ENCODE measurements around the gene MAVS. TPM values are rescaled to one million over a fixed set of nuclear protein-coding genes. Genes with fewer than 3 reads are reported as not detected.
"Not testable (repeated sequence)": the region's sequence is repeated elsewhere in the genome, so short reads cannot be mapped to it uniquely, and the experiment has no call there.

Gene MAVS
- total RNA-seq, 1 donor from 2014 or later: 14.7 TPM

DNA sequence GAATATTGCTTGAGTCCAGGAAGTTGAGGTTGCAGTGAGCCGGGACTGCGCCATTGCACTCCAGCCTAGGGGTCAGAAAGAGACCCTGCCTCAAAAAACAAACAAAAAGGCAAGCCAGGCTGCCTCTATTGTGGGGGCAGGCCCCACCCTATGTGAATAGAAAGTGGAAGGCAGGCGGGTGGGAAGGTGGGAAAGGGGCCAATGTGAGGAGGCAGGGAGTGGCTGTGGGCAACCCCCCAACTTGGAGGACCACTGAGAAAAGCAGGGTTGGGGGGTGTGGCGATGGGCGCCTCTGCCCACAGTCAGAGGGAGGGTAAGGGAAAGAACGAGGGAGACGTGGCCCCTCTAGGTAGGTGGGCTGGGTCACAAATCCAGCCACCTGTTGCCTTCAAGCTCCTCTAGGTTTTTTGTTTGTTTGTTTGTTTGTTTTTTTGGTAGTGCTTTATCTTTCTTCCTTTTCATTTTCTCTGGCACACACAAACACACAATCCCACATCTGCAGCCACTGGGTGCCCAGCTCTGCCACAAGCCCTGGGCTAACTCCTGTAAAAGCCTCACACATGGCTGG, 31.6 kb upstream of the MAVS start:
- DNase-seq (ENCODE audit: low spot score): no peak

DNA sequence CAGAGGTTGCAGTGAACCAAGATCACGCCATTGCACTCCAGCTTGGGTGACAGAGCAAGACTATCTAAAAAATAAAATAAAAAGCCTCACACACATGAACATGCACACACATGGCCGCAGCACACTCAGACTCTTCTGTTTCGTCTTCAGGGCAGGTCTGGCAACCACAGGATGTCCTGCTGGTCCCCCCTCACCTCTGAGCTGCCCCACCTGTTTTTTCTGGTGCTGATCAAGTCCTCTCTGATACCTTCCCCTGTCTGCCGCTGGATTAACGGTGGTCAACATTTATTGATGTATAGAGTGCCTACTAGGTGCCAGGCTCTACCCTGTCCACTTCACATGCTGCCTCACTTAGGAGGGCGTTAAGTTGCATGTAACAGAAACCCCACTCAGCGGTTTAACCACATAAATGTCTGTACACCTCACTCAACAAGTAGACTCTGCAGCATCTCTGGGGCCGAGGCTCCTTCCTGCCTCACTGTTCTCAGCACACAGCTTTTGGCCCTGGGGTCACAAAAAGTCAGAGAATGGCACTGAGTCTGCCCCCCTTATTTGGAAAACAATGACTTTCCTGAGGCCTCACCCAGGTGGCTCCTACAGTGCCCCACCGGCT, 30.8 kb upstream of the MAVS start:
- DNase-seq (ENCODE audit: low spot score): no peak

DNA sequence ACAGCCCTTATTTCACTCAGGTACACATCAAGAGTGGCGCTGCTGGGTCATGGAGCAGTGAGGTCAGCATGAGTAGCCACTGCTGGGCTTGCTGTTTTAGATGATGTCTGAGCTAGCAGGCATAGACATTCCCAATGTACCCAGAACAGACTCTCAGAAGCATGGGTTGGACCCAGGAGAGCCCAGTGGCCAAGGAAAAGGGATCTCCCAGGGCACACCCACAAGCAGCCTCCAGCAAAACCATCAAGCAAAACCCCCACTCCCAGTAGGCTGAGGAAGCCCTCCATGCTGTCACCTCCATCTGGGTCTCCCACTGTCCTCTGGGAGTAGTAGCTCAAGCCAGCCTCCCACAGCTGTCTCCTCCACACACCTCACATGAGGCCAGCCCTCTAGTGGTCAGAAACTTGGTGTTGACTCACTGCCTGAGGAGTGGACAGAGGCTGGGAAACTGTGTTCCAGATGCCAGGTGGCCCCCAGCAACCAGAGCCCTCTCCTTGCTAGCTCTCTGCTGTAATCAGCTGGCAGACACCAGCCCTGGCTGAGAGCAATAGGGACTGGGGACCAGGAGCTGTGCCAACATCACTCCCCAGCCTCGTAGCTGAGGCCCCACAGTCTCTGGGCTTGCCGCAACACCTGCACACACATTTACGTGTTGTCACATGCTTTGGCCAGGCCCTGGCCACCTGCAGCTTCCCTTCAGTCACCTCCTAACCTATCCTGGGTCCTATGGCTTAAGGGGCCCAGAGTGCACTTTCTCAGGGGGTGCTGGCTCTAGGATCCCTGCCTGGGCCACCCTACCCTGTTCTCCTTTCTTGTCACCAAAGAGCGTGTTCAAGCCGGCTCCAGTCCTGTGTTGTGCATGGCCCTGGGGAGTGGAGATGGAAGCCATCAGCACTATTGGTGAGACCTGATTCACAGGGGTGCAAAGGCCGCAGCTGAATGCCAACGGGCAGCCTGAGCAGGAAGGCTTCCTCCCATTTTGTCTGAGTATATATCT, 28.2 kb upstream of the MAVS start:
- peak; percentile 77 for DNase-seq (ENCODE audit: low spot score)

DNA sequence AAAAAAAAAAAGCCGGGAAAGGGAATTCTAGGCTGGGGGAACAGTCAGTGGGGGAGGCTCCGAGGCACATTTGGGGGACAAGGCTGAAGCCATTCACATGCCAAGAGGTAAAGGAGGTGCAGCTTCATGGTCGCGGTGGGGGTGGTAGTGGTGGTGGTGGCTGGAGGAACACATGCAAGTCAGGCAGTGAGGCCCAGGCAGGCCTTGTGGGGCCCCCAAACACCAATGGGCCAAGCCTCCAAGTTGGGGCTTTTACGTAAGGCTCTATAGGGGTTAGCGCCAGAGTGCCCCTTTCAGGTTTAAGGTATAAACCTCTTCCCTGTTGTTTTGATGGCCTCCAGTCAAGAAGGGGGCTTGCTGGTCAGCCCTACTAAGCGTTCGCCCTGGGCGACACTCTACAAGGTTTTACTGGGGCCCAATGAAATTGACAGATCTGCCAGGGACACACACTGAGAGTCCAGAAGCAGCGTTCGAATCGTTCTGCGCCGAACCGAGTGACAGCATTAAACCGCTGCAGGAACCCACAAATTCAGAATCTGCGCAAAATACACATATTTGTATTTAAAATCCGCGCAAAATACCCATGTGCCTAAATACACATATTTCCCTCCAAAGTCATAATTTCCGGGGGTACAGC, 27.1 kb upstream of the MAVS start:
- DNase-seq (ENCODE audit: low spot score): no peak

DNA sequence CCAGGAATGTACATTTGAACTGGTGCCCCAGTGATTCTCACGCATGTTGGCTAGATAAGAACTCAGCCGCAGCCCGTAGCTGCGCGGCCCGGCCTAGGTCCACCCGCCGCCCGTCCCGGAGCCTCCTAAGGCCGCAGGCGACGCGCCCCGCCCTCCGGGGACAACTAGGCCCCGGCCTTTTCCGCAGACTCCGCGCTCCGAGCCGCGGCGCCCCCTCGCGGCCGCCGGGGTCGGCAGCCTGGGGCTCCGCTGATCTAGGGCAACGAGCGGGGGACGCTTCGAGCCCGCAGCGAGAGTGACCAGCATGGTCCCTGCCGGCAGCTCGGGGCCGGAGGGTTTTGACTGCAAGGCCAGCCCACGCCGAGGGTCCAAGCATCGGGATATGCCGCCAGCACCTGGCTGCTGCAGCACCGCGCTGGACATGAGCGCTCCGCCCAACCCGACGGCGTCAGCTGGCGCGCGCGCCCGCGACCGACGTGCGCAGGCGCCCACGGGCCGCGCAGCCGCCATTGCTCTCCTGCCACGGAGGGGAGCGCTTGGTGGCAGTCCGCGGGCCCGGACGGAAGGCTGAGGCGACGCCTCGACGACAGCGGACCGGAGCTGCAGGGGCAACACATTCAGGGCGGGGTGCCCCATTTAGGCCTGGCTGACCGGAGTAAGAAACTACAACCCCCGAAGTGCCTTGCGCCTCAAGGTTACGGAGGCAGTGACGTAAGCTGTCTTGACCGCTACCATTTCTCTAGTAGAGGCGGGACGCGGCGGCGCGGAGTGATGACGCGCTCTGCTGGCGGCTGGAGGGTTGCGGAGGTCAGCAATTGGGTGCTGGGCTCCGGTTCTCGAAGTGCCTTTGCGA, 26.4 kb upstream of the MAVS start, which contains the start of gene AP5S1:
AP5S1 (plus strand) TSS at position 500 of the 853 bp plus-strand sequence. CDS start 1,571 bp downstream, outside the sequence.
- DNase-seq (ENCODE audit: low spot score): peak; percentile 98

DNA sequence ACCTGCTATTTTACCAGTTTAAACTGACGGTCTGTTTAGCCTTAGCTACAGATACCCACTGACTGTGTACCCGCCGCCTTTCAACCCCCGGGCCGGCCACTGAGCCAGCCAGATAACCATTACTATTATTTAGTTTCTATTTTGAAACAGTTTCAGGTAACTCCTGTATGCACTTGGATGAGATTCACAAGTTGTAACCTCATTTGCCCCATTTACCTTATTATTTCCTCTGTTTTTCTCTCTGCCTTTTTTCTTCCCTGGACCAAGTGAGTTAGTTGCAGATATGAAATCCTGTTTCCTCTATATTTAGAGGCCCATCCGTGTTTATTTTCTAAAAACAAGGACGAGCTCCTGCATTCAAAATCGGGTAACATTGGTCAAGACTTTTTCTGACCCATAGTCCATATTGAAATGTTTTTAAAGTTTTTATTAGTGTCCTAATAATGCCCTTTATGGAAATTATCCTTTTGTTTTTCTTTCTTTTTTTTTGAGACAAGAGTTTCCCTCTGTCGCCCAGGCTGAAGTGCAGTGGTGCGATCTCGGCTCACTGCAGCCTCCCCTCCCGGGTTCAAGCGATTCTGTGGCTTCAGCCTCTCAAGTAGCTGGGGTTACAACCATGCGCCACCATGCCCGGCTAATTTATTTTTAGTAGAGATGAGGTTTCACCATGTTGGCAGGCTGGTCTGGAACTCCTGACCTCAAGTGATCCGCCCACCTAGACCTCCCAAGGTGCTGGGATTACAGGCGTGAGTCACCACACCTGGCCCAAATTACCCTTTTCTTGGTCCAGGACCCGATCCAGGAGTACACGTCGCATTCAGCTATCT, 25.5 kb upstream of the MAVS start:
- DNase-seq (ENCODE audit: low spot score): no peak

DNA sequence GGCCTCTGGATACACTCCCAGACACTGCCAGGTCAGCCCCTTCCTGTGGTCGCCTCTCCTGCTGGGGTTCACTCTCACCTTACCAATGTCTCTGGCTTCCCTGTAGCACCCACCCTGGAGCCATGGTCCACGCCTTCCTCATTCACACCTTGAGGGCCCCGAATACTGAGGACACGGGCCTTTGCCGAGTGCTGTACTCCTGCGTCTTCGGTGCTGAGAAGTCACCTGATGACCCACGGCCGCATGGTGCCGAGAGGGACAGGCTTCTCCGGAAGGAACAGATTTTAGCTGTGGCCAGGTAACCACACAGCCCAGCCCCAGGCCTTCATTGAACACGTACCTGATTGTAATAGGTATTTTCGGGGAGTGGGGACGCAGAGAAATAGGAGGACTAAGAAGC, 24.6 kb upstream of the MAVS start:
- no peak for DNase-seq (ENCODE audit: low spot score)

DNA sequence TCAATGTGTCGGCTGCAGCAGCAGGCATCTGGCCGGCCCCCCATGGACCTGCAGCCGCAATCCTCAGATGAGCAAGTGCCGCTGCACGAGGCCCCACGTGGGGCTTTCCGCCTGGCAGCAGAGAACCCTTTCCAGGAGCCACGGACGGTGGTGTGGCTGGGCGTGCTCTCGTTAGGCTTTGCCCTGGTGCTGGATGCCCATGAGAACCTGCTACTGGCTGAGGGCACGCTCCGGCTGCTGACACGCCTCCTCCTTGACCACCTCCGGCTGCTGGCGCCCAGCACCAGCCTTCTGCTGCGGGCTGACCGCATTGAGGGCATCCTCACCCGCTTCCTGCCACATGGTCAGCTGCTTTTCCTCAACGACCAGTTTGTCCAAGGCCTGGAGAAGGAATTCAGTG, 22.8 kb upstream of the MAVS start:
- DNase-seq (ENCODE audit: low spot score): no peak

DNA sequence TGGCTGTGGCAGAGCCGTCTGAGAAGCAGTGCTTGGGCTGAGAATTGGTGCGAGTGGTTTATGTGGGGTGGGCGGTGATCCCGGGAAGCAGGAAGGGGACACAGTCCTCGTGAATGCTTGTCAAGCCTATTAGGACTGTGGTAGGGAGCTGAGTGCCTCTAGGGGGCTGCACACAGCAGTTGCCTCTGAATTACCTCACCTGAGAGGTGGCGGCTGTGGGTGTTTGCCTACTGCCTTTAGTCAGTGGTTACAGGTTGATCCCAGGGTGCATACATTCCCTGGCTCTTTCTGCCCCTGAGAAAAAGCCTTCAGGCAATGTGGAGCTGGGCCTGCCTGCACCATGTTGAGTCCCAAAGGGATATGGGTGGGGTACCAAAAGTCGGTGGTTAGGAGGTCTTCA, 21.1 kb upstream of the MAVS start:
- DNase-seq (ENCODE audit: low spot score): no peak

DNA sequence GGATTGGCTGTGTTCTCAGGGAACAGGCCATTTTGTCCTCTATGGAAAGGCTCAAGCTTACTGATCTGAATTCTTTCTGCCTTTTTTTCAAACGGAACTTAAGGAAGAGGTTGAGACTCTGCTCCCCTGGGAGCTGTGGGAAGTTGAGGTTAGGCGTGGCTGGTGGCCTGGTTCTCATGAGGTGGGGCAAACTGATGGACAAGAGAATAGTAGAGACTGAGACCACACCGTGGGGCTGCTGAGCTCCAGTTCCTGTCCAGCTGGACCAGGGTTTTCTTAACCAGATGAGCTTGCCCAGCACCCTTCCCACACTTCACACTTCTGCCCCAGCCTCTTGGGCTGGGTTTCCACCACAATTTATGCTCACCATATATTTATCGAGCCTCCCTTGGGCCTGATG, 20.2 kb upstream of the MAVS start:
- no peak for DNase-seq (ENCODE audit: low spot score)

DNA sequence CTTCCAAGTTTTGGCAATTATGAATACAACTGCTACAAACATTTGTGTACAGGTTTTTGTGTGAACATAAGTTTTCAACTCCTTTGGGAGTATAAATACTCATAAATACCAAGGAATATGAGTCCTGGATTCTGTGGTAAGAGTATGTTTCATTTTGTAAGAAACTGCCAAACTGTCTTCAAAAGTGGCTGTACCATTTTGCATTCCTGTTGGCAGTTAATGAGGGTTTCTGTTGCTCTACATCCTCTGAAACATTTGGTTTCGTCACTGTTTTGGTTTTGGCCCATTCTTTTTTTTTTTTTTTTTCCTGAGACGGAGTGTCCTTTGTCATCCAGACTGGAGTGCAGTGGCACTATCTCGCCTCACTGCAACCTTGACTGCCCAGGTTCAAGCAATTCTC, 17.8 kb upstream of the MAVS start:
- no peak for DNase-seq (ENCODE audit: low spot score)

DNA sequence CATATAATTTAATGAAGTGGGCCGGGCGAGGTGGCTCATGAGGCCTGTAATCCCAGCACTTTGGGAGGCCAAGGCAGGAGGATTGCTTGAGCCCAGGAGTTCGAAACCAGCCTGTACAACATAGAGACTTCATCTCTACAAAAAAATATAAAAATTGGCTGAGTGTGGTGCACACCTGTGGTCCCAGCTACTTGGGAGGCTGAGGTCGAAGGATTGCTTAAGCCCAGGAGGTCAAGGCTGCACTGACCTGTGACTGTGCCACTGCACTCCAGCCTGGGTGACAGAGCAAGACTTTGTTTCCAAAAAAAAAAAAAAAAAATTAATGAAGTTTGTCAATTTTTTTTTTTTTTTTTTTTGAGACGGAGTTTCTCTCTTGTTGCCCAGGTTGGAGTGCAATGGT, 16.7 kb upstream of the MAVS start:
- not testable (repeated sequence) for DNase-seq (ENCODE audit: low spot score)

DNA sequence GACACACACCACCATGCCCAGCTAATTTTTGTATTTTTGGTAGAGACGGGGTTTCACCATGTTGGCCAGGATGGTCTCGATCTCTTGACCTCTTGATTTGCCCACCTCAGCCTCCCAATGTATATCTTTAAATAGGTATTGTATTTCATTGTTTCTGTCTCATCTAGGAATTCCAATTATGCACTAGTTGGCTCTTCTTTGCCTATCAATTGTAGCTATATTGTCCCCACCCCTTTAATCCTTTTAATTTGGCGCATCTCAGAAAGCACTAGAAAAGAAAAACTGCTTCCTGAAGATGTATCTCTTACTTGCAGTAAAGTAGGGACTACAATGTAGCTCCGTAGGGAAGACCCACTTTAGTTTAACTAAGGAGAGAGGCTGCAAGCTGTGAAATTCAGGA, 10.5 kb upstream of the MAVS start:
- DNase-seq (ENCODE audit: low spot score): no peak

DNA sequence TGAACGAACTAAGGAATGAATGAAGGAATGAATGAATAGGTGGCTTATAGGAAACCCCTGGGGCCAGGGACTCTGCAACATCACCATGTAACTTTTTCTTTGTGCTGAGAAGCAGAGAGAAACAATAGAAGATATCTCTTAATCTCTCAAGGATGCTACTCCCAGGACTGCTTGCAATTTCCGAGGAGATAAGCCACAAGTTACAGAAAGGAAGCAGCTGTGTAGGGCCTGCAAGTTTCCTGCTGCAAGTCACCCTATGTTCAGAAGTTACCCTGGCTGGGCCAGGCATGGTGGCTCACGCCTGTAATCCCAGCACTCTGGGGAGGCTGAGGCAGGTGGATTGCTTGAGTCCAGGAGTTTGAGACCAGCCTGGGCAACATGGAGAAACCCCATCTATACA, 7.3 kb upstream of the MAVS start:
- DNase-seq (ENCODE audit: low spot score): no peak

DNA sequence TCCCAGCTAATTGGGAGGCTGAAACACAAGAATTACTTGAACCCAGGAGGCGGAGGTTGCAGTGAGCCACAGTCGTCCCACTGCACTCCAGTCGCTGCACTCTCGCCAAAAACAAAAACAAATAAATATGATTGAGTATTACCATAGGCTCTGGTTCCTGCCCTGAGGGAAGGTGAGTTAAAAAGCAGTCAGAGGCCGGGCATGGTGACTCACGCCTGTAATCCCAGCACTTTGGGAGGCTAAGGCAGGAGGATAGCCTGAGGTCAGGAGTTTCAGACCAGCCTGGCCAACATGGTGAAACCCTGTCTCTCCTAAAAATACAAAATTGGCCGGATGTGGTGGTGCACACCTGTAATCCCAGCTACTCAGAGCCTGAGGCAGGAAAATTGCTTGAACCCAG, 6.4 kb upstream of the MAVS start:
- DNase-seq (ENCODE audit: low spot score): not testable (repeated sequence)

DNA sequence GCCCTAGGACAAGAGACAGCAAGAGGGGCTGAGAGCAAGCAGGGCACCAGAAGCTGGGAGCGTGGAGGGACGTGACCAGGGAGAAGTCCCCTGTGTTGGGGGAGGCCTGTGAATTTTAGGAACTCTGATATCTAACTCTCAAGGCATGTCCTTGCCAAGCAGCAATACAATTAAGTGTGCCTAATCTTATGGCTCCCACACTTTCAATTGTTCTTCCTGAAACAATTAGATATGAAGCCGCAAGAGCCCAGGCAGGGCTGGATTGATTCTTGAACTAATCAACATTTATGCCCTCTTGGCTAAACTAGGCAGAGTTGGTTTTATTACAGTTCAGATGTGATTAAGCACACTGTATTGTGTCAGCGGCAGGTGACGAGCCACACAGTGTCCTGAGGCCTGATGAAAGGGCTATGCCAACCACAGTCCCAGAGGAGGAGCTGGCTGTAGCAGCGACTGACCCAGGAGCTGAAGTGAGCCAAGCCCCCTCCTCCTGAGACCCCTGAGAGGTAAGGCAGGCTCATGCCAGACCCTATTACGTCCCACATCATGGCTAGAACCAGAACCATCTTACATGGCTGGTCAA, 4.2 kb upstream of the MAVS start:
- no peak for DNase-seq (ENCODE audit: low spot score)

DNA sequence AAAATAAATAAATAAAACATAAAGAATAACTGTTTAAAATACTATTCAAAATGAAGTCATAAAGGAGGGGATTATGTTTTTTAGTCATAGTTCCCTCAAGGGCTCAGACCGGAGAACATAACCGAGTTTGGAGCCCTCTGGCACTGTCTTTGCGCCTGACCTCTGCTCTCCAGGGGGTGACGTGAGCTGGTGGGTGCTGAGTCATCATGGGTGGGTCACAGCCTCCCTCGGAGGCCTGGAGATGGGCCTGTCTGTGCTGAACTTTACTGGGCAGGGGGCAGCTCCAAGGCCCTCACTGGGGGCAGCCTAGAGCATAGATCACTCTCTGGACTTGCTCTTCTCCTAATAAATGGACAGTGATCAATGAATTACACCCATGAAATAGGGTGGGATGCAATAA, 3.1 kb upstream of the MAVS start:
- DNase-seq (ENCODE audit: low spot score): no peak

DNA sequence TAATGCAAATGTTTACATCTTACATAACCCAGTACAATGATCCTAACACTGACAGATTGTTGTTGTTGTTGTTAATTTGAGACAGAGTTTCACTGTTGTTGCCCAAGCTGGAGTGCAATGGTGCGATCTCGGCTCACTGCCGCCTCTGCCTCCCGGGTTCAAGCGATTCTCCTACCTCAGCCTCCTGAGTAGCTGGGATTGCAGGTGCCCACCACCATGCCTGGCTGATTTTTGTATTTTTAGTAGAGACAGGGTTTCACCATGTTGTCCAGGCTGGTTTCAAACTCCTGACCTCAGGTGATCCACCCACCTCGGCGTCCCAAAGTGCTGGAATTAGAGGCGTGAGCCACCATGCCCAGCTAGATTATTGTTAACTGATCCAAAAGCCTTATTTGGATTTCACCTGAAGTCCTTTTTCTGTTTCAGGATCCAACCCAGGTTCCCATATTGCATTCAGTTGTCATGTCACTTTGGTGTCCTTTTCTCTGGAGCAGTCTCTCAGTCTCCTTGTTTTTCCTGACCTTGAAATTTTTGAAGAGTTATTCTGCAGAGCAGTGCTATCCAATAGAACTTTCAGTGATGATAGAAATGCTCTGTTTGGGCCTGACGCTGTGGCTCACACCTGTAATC, 2.5 kb upstream of the MAVS start:
- DNase-seq (ENCODE audit: low spot score): not testable (repeated sequence)

DNA sequence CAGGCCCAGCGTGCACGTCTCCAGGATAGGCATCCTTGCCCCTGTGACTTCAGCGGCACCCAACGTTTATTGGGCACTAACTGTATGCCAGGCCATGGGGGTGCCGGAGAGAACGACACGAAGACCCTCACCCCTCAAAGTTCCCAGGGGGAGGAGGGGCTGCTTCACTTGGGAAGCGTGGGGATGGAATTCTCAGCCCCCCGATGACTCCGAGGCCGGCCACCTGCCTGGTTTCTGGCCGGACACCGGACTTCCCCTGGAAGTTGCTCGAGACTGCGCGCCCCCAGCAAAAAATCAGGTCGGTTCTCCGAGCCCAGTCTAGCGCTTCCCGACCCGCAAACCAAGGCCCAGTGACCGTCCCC, 275 bp upstream of the MAVS start:
- DNase-seq (ENCODE audit: low spot score): no peak
